Globus pallidus (tissue), 1 donor: ENCODE measurements around the gene MYO19.
"Not testable (repeated sequence)": the region's sequence is repeated elsewhere in the genome, so short reads cannot be mapped to it uniquely, and the experiment has no call there.

Experiments
- DNase-seq: peaks from one replicate; pipeline ENCODE4 v3.0.0-alpha.2; 2015; ENCODE audit warnings: low spot score

Gene MYO19

GRCh38 chr17:36468903-36469635 is 65.6 kb downstream of the MYO19 start:
- DNase-seq: no peak

GRCh38 chr17:36464765-36465088 is 69.9 kb downstream of the MYO19 start:
- DNase-seq: no peak

DNA sequence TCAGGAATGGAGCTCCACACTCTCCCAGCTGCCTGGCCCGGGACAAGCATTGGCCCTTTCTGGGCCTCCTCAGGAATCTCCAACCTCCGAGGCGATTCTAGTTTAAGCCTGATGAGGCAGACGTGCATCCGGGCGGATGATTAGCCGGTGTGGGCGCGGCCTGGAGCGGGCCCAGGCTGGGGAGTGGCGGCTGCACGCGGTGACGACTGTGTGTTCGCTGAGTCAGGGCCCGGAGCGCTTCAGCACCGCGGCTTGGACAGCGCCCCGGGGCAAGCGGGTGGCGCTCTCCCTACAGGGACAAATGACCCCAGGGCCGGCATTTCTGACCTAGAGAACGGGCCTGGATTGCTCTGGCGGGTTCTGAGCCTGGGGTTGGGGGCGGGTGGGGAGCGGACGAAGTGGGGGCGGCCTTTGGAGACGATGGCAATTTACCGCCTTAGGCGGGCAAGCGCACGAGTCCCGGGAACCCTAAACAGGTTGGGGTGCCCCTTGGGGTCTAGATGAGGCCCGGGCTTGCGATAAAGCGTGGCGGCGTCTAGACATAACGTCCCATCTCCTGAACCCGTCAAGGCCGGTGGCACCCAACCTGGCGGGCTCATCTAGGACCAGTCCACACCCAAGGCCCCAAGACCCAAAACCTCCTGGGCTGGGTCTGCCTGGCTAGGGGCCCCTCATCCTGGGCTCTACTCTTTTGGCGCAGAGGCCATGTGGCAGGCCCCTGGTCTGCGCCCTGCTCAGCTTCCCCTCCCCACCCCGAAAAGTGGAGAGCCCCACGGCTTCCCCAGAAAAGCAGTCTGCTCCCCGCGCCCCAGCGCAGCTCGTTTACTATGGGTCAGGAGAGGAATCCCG is 70.5 kb downstream of the MYO19 start:
- no peak for DNase-seq

GRCh38 chr17:36461330-36462110 is 73.1 kb downstream of the MYO19 start:
- no peak for DNase-seq

DNA sequence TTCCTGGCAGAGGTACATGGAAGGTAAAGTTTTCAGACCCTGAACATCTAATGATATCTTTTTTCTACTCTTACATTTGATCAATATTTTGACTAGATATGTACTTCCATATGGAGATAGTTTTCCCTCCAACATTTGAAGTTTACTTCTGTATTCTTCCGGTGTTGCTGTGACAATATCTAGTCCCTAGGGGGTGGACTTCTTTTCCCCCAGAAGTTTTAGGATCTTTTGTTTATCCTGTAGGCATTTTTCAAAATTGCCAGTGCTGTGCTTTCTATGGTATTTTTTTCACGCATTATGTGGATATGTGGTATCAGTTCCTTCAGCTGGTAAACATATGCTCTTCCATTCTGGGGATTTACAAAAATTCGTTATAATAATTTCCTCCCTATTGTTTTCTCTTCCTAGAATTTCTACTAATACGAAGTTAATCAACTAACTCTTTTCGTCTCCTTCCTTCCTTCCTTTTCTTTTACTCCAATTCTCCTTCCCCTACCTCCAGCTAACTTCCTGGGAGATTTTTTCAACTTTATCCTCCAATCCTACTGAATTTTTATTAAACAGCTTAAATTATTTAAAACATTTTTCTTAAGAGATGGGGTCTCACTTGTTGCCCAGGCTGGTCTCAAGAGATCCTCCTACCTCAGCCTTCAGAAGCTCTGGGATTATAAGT is 74.3 kb downstream of the MYO19 start:
- no peak for DNase-seq

DNA sequence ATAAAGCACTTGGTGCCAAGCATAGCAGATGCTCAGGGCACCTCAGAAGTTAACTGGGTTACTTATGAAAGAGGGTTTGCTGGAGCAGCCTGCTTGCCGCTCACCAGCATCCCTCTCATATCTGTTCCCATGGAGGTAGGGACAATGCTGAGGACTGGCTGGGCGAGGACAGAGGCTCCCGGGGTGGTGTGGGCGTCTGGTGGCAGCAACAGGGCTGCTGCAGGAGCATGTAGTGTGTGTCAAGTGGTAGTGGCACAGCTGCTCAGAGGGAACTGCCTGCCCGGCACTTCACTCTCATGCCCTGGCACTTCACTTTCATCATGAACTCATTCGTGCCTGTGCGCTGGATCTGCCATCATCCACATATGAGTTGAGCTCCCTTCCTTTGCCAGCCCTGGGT is 75.1 kb downstream of the MYO19 start:
- DNase-seq: no peak

- no peak for DNase-seq
Measured at GRCh38 chr17:36459045-36459444, 75.6 kb downstream of the MYO19 start.

GRCh38 chr17:36457701-36458100 is 77.0 kb downstream of the MYO19 start:
- not testable (repeated sequence) for DNase-seq

- DNase-seq: not testable (repeated sequence)
Measured at GRCh38 chr17:36452888-36453287, 81.8 kb downstream of the MYO19 start.

DNA sequence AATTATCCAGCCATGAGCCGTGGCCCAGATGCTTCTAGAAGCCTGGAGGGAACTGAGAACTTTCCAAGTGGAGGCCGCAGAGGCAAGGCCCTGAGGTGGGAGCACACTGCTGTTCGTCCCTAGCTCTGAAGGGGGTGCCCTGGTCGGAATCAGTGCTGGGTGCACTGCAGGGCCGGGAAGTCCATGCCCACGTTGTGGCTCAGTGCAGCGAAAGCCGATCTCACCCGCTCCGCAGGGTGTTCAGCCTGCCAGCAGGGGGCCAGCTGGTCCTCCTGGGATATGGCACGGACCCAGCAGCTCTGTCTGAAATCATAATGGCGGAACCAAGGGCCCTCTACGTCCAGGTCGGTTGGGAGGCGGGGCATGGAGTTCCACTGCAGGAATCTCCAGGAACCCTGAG is 84.7 kb downstream of the MYO19 start:
- DNase-seq: not testable (repeated sequence)
